GM12878 (cell line): Measurements from ENCODE around the gene GARIN5A. TPM values are rescaled to one million over a fixed set of nuclear protein-coding genes. Genes with fewer than 3 reads are reported as not detected.
A peak's percentile ranks its signal among the peaks of the same experiment; 100 is the strongest.

Source experiments
- ATAC-seq: fragments of 200-7000 bp; cut with Tn5 transposase; 3 replicates; pipeline ENCODE4 v1.9.1; 2020; ENCODE audit warnings: mild to moderate bottlenecking, moderate library complexity
- BruUV-seq: library from RNA; stranded (reverse); fragments of 400-500 nt; replicated peaks from 2 replicates; lab custom pipeline; 2021; lab: Mats Ljungman, UMichigan
- CTCF ChIA-PET: fragments of 300-600 bp; sonication (Branson Sonifier 250); formaldehyde crosslinking; extraction: SDS; loops from one replicate; lab custom pipeline; 2021; ENCODE audit warnings: inconsistent platforms; lab: Yijun Ruan, JAX
- POLR2A ChIA-PET: fragments of 350-600 bp; formaldehyde crosslinking; extraction: SDS; loops from one replicate; lab custom pipeline; 2021; ENCODE audit warnings: inconsistent platforms; lab: Charles Lee
- RAD21 ChIA-PET: fragments of 300-600 bp; sonication (Branson Sonifier 250); formaldehyde crosslinking; loops from one replicate; lab custom pipeline; 2023; ENCODE audit warnings: antibody characterized with exemption; ENCODE audit not compliant: unreplicated experiment; lab: Charles Lee
- SMC1A ChIA-PET: fragments of 300-600 bp; sonication (Branson Sonifier 250); formaldehyde crosslinking; loops from one replicate; lab custom pipeline; 2023; ENCODE audit not compliant: unreplicated experiment, uncharacterized antibody; lab: Charles Lee
- DNase-seq: peaks from one replicate; pipeline ENCODE4 v3.0.0-alpha.2; 2011; ENCODE audit warnings: low read depth, low spot score
- FAIRE-seq: peaks from 3 replicates; lab custom pipeline; 2011; peaks lifted over from hg19 to GRCh38; lab: Jason Lieb, UNC
- H2AFZ ChIP-seq: 2 replicates; pipeline ENCODE4 v1.6.0; 2011; ENCODE audit warnings: low read depth, low read length, control low read depth; ENCODE audit not compliant: control insufficient read depth
- H3K27ac ChIP-seq: 2 replicates; pipeline ENCODE4 v1.5.1; 2011; ENCODE audit warnings: control low read depth; ENCODE audit not compliant: control insufficient read depth, insufficient read depth
- H3K27me3 ChIP-seq, 2 experiments: replicated peaks in 1 of 2; 2 replicates each; pipeline versions ENCODE4 v1.6.0 to v1.6.1; 2011; ENCODE audit warnings: low read length in 1 of 2; ENCODE audit not compliant: control insufficient read depth in 2 of 2, insufficient read depth in 2 of 2
- H3K36me3 ChIP-seq, 2 experiments: 2 replicates each; pipeline ENCODE4 v1.5.1; 2011; ENCODE audit warnings: low read length in 1 of 2; ENCODE audit not compliant: control insufficient read depth in 2 of 2, insufficient read depth in 2 of 2
- H3K4me1 ChIP-seq: 2 replicates; pipeline ENCODE4 v1.6.1; 2011; ENCODE audit warnings: mild to moderate bottlenecking, low read length, moderate library complexity, mixed read lengths; ENCODE audit not compliant: control insufficient read depth, insufficient read depth
- H3K4me2 ChIP-seq: 2 replicates; pipeline ENCODE4 v1.6.0; 2011; ENCODE audit warnings: control low read depth; ENCODE audit not compliant: control insufficient read depth, insufficient read depth
- H3K4me3 ChIP-seq: fragments of 200-600 bp; sonication (generic); 2 replicates; pipeline ENCODE4 v1.5.1; 2016
- H3K79me2 ChIP-seq: 2 replicates; pipeline ENCODE4 v1.6.0; 2011; ENCODE audit warnings: low read length; ENCODE audit not compliant: control insufficient read depth, insufficient read depth
- H3K9ac ChIP-seq: 2 replicates; pipeline ENCODE4 v1.8.0; 2011; ENCODE audit warnings: low read length, control low read depth, mixed read lengths; ENCODE audit not compliant: control insufficient read depth, insufficient read depth
- H3K9me3 ChIP-seq: replicated peaks from 3 replicates; pipeline ENCODE4 v1.5.1; 2011; ENCODE audit warnings: mild to moderate bottlenecking, low read length; ENCODE audit not compliant: control insufficient read depth, insufficient read depth
- H4K20me1 ChIP-seq: 2 replicates; pipeline ENCODE4 v1.6.0; 2011; ENCODE audit not compliant: control insufficient read depth, insufficient read depth
- BACH1 ChIP-seq: fragments of 450-650 bp; IDR thresholded peaks from 2 replicates; pipeline ENCODE4 v1.6.1; 2017; ENCODE audit warnings: mild to moderate bottlenecking, borderline replicate concordance
- EGR1 ChIP-seq, 2 experiments: IDR thresholded peaks; 1 replicate in 1 of 2; 2 replicates in 1 of 2; pipeline ENCODE4 v1.6.1; 2011 to 2012; ENCODE audit warnings: low read depth in 2 of 2, low read length in 2 of 2, borderline replicate concordance in 1 of 2, mild to moderate bottlenecking in 1 of 2, moderate library complexity in 1 of 2
- JUNB ChIP-seq: IDR thresholded peaks from 2 replicates; pipeline ENCODE4 v1.6.1; 2016; ENCODE audit warnings: antibody characterized with exemption, mild to moderate bottlenecking
- NBN ChIP-seq: fragments of 450-650 bp; IDR thresholded peaks from 2 replicates; pipeline ENCODE4 v1.6.1; 2016
- NR2C1 ChIP-seq: fragments of 450-650 bp; IDR thresholded peaks from 2 replicates; pipeline ENCODE4 v1.6.1; 2017; ENCODE audit warnings: antibody characterized with exemption, mild to moderate bottlenecking, moderate library complexity
- NR2F1 ChIP-seq: fragments of 450-650 bp; conservative IDR thresholded peaks from 2 replicates; pipeline ENCODE4 v1.6.1; 2017; ENCODE audit warnings: mild to moderate bottlenecking
- RB1 ChIP-seq: fragments of 450-650 bp; formaldehyde crosslinking; IDR thresholded peaks from 2 replicates; pipeline ENCODE4 v1.6.1; 2017; ENCODE audit warnings: mild to moderate bottlenecking, borderline replicate concordance
- RBBP5 ChIP-seq: fragments of 200-600 bp; sonication (generic); conservative IDR thresholded peaks from 2 replicates; pipeline ENCODE4 v1.6.1; 2016
- SMARCA5 ChIP-seq: fragments of 450-650 bp; IDR thresholded peaks from 2 replicates; pipeline ENCODE4 v1.6.1; 2017; ENCODE audit warnings: mild to moderate bottlenecking
- STAT1 ChIP-seq: fragments of 450-650 bp; conservative IDR thresholded peaks from 2 replicates; pipeline ENCODE4 v1.6.1; 2014; ENCODE audit warnings: antibody characterized with exemption, mild to moderate bottlenecking
- TAF1 ChIP-seq: IDR thresholded peaks from 2 replicates; pipeline ENCODE4 v1.6.1; 2011; ENCODE audit warnings: mild to moderate bottlenecking, low read depth, low read length, borderline replicate concordance
- TBL1XR1 ChIP-seq: IDR thresholded peaks from 2 replicates; pipeline ENCODE4 v1.6.1; 2012; ENCODE audit warnings: low read depth, low read length, improper control_type of control experiment
- ZBTB33 ChIP-seq: fragments of 450-650 bp; IDR thresholded peaks from 2 replicates; pipeline ENCODE4 v1.6.1; 2017; ENCODE audit warnings: mild to moderate bottlenecking
- ZNF384 ChIP-seq: IDR thresholded peaks from 2 replicates; pipeline ENCODE4 v1.6.1; 2012; ENCODE audit warnings: low read depth, mild to moderate bottlenecking, low read length, improper control_type of control experiment, borderline replicate concordance
- WGBS: methylation state at CpG from one replicate; pipeline ENCODE4 v1.1.6; 2016; ENCODE audit warnings: low lambda C conversion rate; ENCODE audit not compliant: insufficient replicate concordance, insufficient coverage; ENCODE audit errors: missing lambda C conversion rate; 5-methylcytosine and 5-hydroxymethylcytosine counted together
- in situ Hi-C: fragments of 300-500 bp; cut with MboI; formaldehyde crosslinking; loops from 9 replicates; pipeline ENCODE4 v1.14.3; 2018; ENCODE audit warnings: mixed read lengths
- intact Hi-C: fragments of 100-400 bp; cut with micrococcal nuclease; formaldehyde crosslinking; loops from one replicate; pipeline ENCODE4 v1.14.2; 2022; ENCODE audit not compliant: unreplicated experiment
- polyA plus RNA-seq, 11 experiments: library from polyadenylated mRNA; depleted of rRNA in 4 of 11; unstranded in 6 of 11; stranded (reverse) in 5 of 11; fragments of >200 nt; fragmentation: Nextera tagmentation in 4 of 11; fragmentation: Illumina TruSeq in 1 of 11; extraction: Ambion mirVana in 4 of 11; extraction: Trizol in 1 of 11; gene quantifications; 1 replicate in 1 of 11; 2 replicates in 10 of 11; pipeline versions ENCODE4 v1.2.1 to v1.2.3, GENCODE V29; 2011 to 2016; ENCODE audit warnings: inconsistent platforms in 2 of 11, missing spikeins in 2 of 11, low read depth in 1 of 11
- total RNA-seq, 4 experiments: library from RNA; depleted of rRNA in 3 of 4; stranded (reverse); fragments of >200 nt in 3 of 4; fragmentation: Illumina TruSeq in 1 of 4; extraction: Trizol in 1 of 4; gene quantifications; 2 replicates each; pipeline versions ENCODE4 v1.2.1 to v1.2.3, GENCODE V29; 2013 to 2021

Gene GARIN5A
- total and polyA plus RNA-seq, 10 of the 15 experiments (the other 5 are each of a cell fraction or from before 2014, with no cell fraction given), result 0.18 to 1.2 (median 0.24) TPM; not detected in 6

DNA sequence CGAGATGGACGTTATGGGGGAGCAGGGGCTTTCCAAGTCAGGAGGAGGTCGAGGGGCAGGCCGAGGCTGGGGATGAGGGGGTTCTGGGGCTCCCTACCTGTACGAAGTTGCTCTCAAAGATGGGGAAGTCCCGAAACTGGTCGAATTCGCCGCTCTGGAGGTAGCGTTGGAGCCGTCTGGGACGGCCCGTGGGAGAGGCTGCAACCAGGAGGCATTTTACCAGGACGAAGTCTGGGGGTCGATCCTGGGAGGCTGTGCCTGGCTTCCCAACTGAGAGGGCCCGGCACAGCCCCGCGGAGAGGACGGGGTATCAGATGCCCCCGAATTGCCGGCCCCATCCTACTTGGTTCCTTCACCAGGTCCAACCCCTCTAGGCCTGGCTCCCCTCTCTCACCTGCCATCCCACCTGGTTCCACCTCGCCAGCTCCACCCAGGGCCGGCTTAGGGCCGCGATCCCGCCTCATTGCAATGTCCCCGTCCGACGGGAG, 868 bp downstream of the GARIN5A start:
- no peaks in the 10 kb centered on the region for H3K4me1 ChIP-seq
- ChIA-PET RAD21 (no interaction called here), POLR2A (no interaction called here)

More for the DNA sequence above, 868 bp downstream of the GARIN5A start:
- Histone ChIP-seq H3K27ac (no peak overlapping the region), H3K27me3 (no peaks in the 10 kb centered on the region), H2AFZ (peak overlapping the region; percentile 51), H3K36me3 (peaks cover 9 to 11% of the 10 kb centered on the region in 2 experiments; a peak in 2 of 4 replicates), H3K9ac (no peak overlapping the region)
- BruUV-seq, result no TSS peak
- SMC1A ChIA-PET, result no interaction called here
- in situ Hi-C loops, result no loop called here
- intact Hi-C loops, result no loop called here
- no peak for ATAC-seq
- TF ChIP-seq SMARCA5 (peak; percentile 90), RBBP5 (no peak), BACH1 (no peak), ZNF384 (no peak), NR2F1 (no peak; the same call in 1 of the 2 replicates), NBN (no peak), TAF1 (no peak), STAT1 (0 out of 2 replicates have a peak, but pooled peaks have one; percentile 78), EGR1 (IDR thresholded peaks at IDR 0.05; ENCODE audit: borderline replicate concordance in 1 of 2, low read depth in 2 of 2, low read length in 2 of 2) (0 out of 3 replicates have a peak, but pooled peaks of 1 of the 2 experiments have one; percentile 59), TBL1XR1 (no peak), JUNB (no peak), RB1 (0 out of 2 replicates have a peak, but pooled peaks have one; percentile 41), NR2C1 (no peak), ZBTB33 (0 out of 2 replicates have a peak, but pooled peaks have one; percentile 74)
- TF ChIP-seq, all 136 proteins: peak for 5
- no peak for DNase-seq
- no peaks in the 10 kb centered on the region for H4K20me1 ChIP-seq
- CTCF ChIA-PET, result interaction anchor here (2.3 kb wide), 1 partner anchor 119 kb away, joined by 7 read pairs; no protein-coding TSS in a partner anchor
- no peak overlapping the region for H3K4me3 ChIP-seq
- H3K4me2 ChIP-seq, result no peak overlapping the region
- FAIRE-seq, result no peak
- peaks cover 6% of the 10 kb centered on the region; the same call in 2 of the 3 replicates for H3K9me3 ChIP-seq
- peaks cover 22% of the 10 kb centered on the region for H3K79me2 ChIP-seq
- 90% methylated on average over 27 of the region's 29 CpGs for WGBS
